SK-N-SH (cell line): ENCODE results near the gene LATS2.

Source experiments
- CTCF ChIP-seq: fragments of 200-600 bp; sonication (generic); IDR thresholded peaks from 2 replicates; pipeline ENCODE4 v1.6.1; 2017; ENCODE audit warnings: antibody characterized with exemption, mild to moderate bottlenecking, moderate library complexity
- EP300 ChIP-seq, 2 experiments: IDR thresholded peaks; 2 replicates each; pipeline versions ENCODE4 v1.4.0 to v1.6.1; 2012; ENCODE audit warnings: borderline replicate concordance in 1 of 2, low read depth in 1 of 2, low read length in 1 of 2
- FOSL2 ChIP-seq: IDR thresholded peaks from 2 replicates; pipeline ENCODE4 v1.4.0; 2012; ENCODE audit warnings: low read depth, mild to moderate bottlenecking, moderate library complexity, borderline replicate concordance
- MAX ChIP-seq: IDR thresholded peaks from 2 replicates; pipeline ENCODE4 v1.4.0; 2012; ENCODE audit warnings: low read depth
- MXI1 ChIP-seq: IDR thresholded peaks from 2 replicates; pipeline ENCODE4 v1.6.1; 2012; ENCODE audit warnings: mild to moderate bottlenecking, low read depth, low read length, improper control_type of control experiment
- PBX3 ChIP-seq: IDR thresholded peaks from 2 replicates; pipeline ENCODE4; 2012
- RAD21 ChIP-seq: IDR thresholded peaks from 2 replicates; pipeline ENCODE4 v1.6.1; 2012; ENCODE audit warnings: mild to moderate bottlenecking, low read length
- REST ChIP-seq: IDR thresholded peaks from 2 replicates; pipeline ENCODE4 v1.6.1; 2012; ENCODE audit warnings: mild to moderate bottlenecking, low read depth, low read length, moderate library complexity
- USF1 ChIP-seq: IDR thresholded peaks from 2 replicates; pipeline ENCODE4 v1.4.0; 2012; ENCODE audit warnings: low read depth, borderline replicate concordance
- USF2 ChIP-seq: fragments of 150-350 bp; IDR thresholded peaks from 2 replicates; pipeline ENCODE4 v1.6.1; 2017; ENCODE audit warnings: antibody characterized with exemption, low read length, low read depth, borderline replicate concordance

GRCh38 chr13:21031594-21032275 lies 29.7 kb downstream of the LATS2 start:
- TF ChIP-seq CTCF (no peak), USF2 (no peak), REST (no peak), MXI1 (no peak), PBX3 (no peak), FOSL2 (no peak), MAX (no peak), RAD21 (no peak), EP300 (IDR thresholded peaks at IDR 0.05; ENCODE audit: borderline replicate concordance in 1 of 2, low read depth in 1 of 2, low read length in 1 of 2) (no peak), USF1 (no peak)
